Measurements from ENCODE around the gene CNNM4. TPM values are rescaled to one million over a fixed set of nuclear protein-coding genes. Genes with fewer than 3 reads are reported as not detected.

Gene CNNM4
- polyA plus RNA-seq, 2 of the 4 experiments (the other 2 are of a cell fraction) = 8.8 to 11.2 TPM

- no peak overlapping the region for H3K27ac ChIP-seq
- ChIA-PET CTCF (interaction anchor here (1.1 to 1.5 kb wide), 3 partner anchors 10 to 260 kb away, joined by 3 read pairs; partner anchors contain the start of gene ANKRD39), POLR2A (no interaction called here)
- ATAC-seq (no peak), DNase-seq (ENCODE audit: low read depth in 1 of 2, low spot score in 1 of 2) (no peak), FAIRE-seq (no peak)
- TF ChIP-seq EP300 (IDR thresholded peaks at IDR 0.05) = no peak
- no peak for TF ChIP-seq MAFK (IDR thresholded peaks at IDR 0.05; ENCODE audit: partially characterized antibody)
- TF ChIP-seq GATA3 (IDR thresholded peaks at IDR 0.05; ENCODE audit: borderline replicate concordance) = no peak
- no peak for TF ChIP-seq HDAC2 (IDR thresholded peaks at IDR 0.05)
- peaks cover 5% of the 10 kb centered on the region; the same call in 1 of the 3 replicates for H3K4me1 ChIP-seq
- WGBS (ENCODE audit: missing lambda C conversion rate) = 95% methylated on average over 5 of the region's 5 CpGs
- H3K4me3 ChIP-seq = no peak overlapping the region
- no peak overlapping the region for H3K4me2 ChIP-seq
- H3K9me3 ChIP-seq = no peaks in the 10 kb centered on the region
Observed at GRCh38 chr2:96810783-96811192, 50.1 kb downstream of the CNNM4 start.

- peaks cover 5% of the 10 kb centered on the region; the same call in 1 of the 3 replicates for H3K4me1 ChIP-seq
- no peak overlapping the region for H3K4me2 ChIP-seq
- H3K4me3 ChIP-seq = no peak overlapping the region
- POLR2A ChIA-PET = no interaction called here
- 77% methylated on average over 3 of the region's 3 CpGs for WGBS (ENCODE audit: missing lambda C conversion rate)
- ATAC-seq (no peak), FAIRE-seq (no peak), DNase-seq (ENCODE audit: low read depth in 1 of 2, low spot score in 1 of 2) (no peak)
- H3K9me3 ChIP-seq = no peaks in the 10 kb centered on the region
- no peak overlapping the region for H3K27ac ChIP-seq
- CTCF ChIA-PET = interaction anchor here (2.4 to 2.7 kb wide), 2 partner anchors 11 to 262 kb away, joined by 8 to 10 read pairs; no protein-coding TSS in a partner anchor
- TF ChIP-seq EHF (CRISPR knock-in tag; IDR thresholded peaks at IDR 0.05) (no peak), CBX2 (IDR thresholded peaks at IDR 0.05; ENCODE audit: borderline replicate concordance, low read depth) (no peak), FOSL2 (IDR thresholded peaks at IDR 0.05) (no peak), FOSL2 (CRISPR knock-in tag; IDR thresholded peaks at IDR 0.05) (no peak), CBX8 (IDR thresholded peaks at IDR 0.05) (no peak), POLR2AphosphoS2 (conservative IDR thresholded peaks at IDR 0.05; ENCODE audit: low read length) (no peak), HES2 (IDR thresholded peaks at IDR 0.05) (no peak), ESRRA (IDR thresholded peaks at IDR 0.05; ENCODE audit: borderline replicate concordance, low read length) (no peak), NR3C1 (IDR thresholded peaks at IDR 0.05) (no peak), REST (IDR thresholded peaks at IDR 0.05) (no peak), HOXB13 (CRISPR knock-in tag; IDR thresholded peaks at IDR 0.05; ENCODE audit: low read depth) (no peak), RCOR1 (IDR thresholded peaks at IDR 0.05; ENCODE audit: low read depth, low read length) (no peak), EP300 (IDR thresholded peaks at IDR 0.05) (no peak), EHMT2 (IDR thresholded peaks at IDR 0.05; ENCODE audit: low read depth) (no peak), ZNF302 (CRISPR knock-in tag; IDR thresholded peaks at IDR 0.05) (no peak), CEBPB (IDR thresholded peaks at IDR 0.05) (no peak), SREBF2 (IDR thresholded peaks at IDR 0.05) (no peak), MAZ (IDR thresholded peaks at IDR 0.05; ENCODE audit: borderline replicate concordance, low read depth, low read length) (no peak), CHD4 (IDR thresholded peaks at IDR 0.05; ENCODE audit: borderline replicate concordance) (no peak)
Observed at GRCh38 chr2:96811917-96812316, 51.2 kb downstream of the CNNM4 start.

GRCh38 chr2:96813656-96814055 is 53.0 kb downstream of the CNNM4 start:
- Histone ChIP-seq H3K4me2 (no peak overlapping the region), H3K27ac (no peak overlapping the region), H3K4me3 (no peak overlapping the region), H3K4me1 (peaks cover 19% of the 10 kb centered on the region), H3K9me3 (no peaks in the 10 kb centered on the region)
- FAIRE-seq = no peak
- DNase-seq (ENCODE audit: low read depth in 1 of 2, low spot score in 1 of 2) = no peak
- no peak for ATAC-seq
- CTCF ChIA-PET = interaction anchor here (1.0 to 2.7 kb wide), 4 partner anchors 11 to 298 kb away, joined by 3 to 10 read pairs (median 7); no protein-coding TSS in a partner anchor
- WGBS (ENCODE audit: missing lambda C conversion rate) = 81% methylated on average over 4 of the region's 4 CpGs
- POLR2A ChIA-PET = no interaction called here
- TF ChIP-seq CEBPB (IDR thresholded peaks at IDR 0.05) (no peak), EHF (CRISPR knock-in tag; IDR thresholded peaks at IDR 0.05) (no peak), TP53 (CRISPR knock-in tag; IDR thresholded peaks at IDR 0.05) (no peak), ZFP36 (IDR thresholded peaks at IDR 0.05; ENCODE audit: borderline replicate concordance, partially characterized antibody) (no peak), RARB (CRISPR knock-in tag; IDR thresholded peaks at IDR 0.05) (no peak), HMGXB4 (CRISPR knock-in tag; IDR thresholded peaks at IDR 0.05; ENCODE audit: borderline replicate concordance) (no peak), KDM5A (IDR thresholded peaks at IDR 0.05) (no peak), RAD21 (conservative IDR thresholded peaks at IDR 0.05 in 1 of 2, IDR thresholded peaks at IDR 0.05 in 1 of 2) (no peak), FOXS1 (CRISPR knock-in tag; IDR thresholded peaks at IDR 0.05) (no peak)

Measured in A549 (cell line).